ENCODE data around the gene ABCC3. TPM values are rescaled to one million over a fixed set of nuclear protein-coding genes. Genes with fewer than 3 reads are reported as not detected.

The ABCC3 gene
- total RNA-seq, 4 donors from 2014 or later, result 2.0 to 18.7 (median 5.1) TPM

DNA sequence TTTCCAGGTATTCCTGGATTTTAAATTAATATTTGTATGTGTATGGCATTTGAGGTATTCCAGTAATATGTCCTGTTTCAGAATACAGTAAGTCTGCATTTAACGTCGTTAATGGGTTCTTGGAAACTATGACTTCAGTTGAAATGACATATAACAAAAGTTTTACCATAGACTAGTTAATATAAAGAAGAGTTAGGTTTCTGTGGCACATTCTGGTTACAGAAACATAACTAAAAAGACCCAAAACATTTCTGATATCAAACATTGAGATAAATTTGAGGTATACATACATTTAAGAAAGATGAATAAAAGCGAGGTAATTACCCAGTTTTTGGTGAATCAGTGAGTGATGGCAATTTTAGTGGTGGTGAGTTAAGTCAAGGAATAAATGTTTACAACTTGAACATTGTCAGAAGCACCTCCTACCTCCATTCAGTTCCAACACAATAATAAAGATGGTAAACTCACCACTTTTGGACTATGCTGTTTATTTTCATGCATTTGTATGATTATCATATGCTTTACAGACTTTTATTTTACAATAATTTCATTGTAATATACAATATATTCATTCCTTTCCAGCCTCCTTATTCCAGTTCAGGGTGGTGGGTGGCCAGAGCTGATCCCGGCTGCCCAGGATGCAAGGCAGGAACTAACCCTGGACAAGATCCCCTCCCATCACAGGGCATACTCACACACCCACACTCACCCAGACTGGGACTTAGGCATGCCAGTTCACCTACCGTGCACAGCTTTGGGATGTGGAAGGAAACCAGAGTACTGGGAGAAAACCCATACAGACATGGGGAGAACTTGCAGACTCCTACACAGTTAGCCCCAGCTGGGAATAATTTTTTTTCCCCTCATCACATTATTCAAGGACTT is 94.4 kb downstream of the ABCC3 start:
- H3K9me3 ChIP-seq, result no peaks in the 10 kb centered on the region
- TF ChIP-seq POLR2A (IDR thresholded peaks at IDR 0.05) (no peak), EP300 (IDR thresholded peaks at IDR 0.05) (no peak)
- TF ChIP-seq, protein P1, sequence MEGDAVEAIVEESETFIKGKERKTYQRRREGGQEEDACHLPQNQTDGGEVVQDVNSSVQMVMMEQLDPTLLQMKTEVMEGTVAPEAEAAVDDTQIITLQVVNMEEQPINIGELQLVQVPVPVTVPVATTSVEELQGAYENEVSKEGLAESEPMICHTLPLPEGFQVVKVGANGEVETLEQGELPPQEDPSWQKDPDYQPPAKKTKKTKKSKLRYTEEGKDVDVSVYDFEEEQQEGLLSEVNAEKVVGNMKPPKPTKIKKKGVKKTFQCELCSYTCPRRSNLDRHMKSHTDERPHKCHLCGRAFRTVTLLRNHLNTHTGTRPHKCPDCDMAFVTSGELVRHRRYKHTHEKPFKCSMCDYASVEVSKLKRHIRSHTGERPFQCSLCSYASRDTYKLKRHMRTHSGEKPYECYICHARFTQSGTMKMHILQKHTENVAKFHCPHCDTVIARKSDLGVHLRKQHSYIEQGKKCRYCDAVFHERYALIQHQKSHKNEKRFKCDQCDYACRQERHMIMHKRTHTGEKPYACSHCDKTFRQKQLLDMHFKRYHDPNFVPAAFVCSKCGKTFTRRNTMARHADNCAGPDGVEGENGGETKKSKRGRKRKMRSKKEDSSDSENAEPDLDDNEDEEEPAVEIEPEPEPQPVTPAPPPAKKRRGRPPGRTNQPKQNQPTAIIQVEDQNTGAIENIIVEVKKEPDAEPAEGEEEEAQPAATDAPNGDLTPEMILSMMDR (IDR thresholded peaks at IDR 0.05), result no peak
- H3K36me3 ChIP-seq, result no peaks in the 10 kb centered on the region
- no peak overlapping the region for H3K4me3 ChIP-seq
- peaks cover 0 to 99% (median 41%) of the 10 kb centered on the region in 3 donors for H3K4me1 ChIP-seq
- no peak for ATAC-seq
- no peak overlapping the region for H3K27ac ChIP-seq
- no peaks in the 10 kb centered on the region for H3K27me3 ChIP-seq
- WGBS, 2 donors (ENCODE audit: low coverage in 1 of 2), result 52 to 64% methylated on average over 4 to 5 of the region's 5 CpGs

DNA sequence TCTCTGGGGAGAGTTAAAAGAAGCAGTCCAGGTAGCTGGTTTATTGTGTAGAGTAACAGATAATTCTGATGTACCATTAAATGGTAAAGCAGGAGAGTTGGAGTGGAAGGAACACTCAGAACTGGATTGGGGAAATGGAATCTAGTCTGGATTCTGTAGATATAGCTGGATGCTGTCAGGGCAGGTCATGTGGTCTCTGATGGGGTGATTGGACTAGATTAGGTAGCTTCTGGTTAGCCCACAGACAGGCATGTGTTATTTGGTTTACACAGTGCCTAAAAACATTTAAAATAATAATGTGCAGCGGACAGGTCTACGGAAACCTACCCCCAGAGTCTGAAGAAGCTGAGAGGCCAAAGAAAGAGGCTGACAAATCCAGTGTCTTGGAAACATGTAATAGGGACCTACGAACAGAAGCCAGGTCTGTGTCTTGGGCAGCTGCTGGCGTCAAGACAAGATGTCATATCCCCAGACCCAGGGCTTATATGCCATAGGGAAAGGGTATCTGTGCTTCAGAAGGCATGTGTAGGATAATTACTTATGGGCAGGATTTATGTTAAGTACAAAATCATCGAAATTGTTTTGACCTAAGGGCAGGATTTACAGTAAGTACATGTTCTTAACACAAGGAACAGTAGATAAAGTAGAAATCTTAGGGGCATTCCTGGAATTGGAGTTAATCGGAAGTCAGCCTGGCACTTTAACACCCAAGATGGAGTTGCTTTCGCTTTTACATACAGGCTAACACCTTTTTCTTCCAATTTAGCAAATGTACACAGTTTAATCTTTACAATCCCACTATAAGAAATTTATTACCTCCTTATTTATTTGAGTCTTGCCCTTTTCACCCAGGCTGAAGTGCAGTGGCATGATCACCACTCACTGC is 97.1 kb downstream of the ABCC3 start:
- peaks cover 0 to 96% (median 27%) of the 10 kb centered on the region in 3 donors for H3K4me1 ChIP-seq
- H3K9me3 ChIP-seq, result no peaks in the 10 kb centered on the region
- TF ChIP-seq EP300 (IDR thresholded peaks at IDR 0.05), result no peak
- no peak for TF ChIP-seq POLR2A (IDR thresholded peaks at IDR 0.05)
- no peak for TF ChIP-seq POLR2AphosphoS5 (IDR thresholded peaks at IDR 0.05)
- TF ChIP-seq, protein P1 (IDR thresholded peaks at IDR 0.05), result no peak
- no peak for ATAC-seq
- no peaks in the 10 kb centered on the region for H3K36me3 ChIP-seq
- H3K27ac ChIP-seq, result no peak overlapping the region
- no peak overlapping the region for H3K4me3 ChIP-seq
- no peaks in the 10 kb centered on the region for H3K27me3 ChIP-seq
- 55 to 67% methylated on average over 3 to 7 of the region's 7 CpGs for WGBS, 2 donors (ENCODE audit: low coverage in 1 of 2)

DNA sequence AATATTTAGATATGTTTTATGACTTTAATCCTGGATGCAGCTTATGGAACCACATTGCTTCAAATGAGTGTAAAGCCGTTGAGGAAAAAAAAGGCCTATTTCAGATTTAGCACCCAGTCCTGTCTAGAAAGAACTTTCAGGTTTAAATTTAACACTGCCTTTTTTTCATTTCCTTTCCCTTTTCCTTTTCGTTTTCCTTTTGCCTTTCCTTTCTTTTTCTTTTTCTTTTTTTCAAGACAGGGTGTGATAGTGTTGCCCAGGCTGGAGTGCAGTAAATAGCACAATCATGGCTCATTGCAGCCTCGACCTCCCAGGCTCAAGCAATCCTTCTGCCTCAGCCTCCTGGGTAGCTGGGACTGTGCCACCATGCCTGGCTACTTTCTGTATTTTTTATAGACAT is 100.6 kb downstream of the ABCC3 start:
- 69 to 83% methylated on average over 3 of the region's 3 CpGs for WGBS, 2 donors (ENCODE audit: low coverage in 1 of 2)
- TF ChIP-seq, protein P1 (IDR thresholded peaks at IDR 0.05), result no peak
- TF ChIP-seq POLR2AphosphoS5 (IDR thresholded peaks at IDR 0.05) (no peak), EP300 (IDR thresholded peaks at IDR 0.05) (no peak), POLR2A (IDR thresholded peaks at IDR 0.05) (no peak)
- H3K36me3 ChIP-seq, result peaks cover 3 to 30% of the 10 kb centered on the region in 2 donors
- no peaks in the 10 kb centered on the region for H3K27me3 ChIP-seq
- ATAC-seq, result no peak
- H3K27ac ChIP-seq, result no peak overlapping the region
- no peaks in the 10 kb centered on the region for H3K9me3 ChIP-seq
- H3K4me1 ChIP-seq, result peaks cover 2 to 89% (median 16%) of the 10 kb centered on the region in 3 donors
- no peak overlapping the region for H3K4me3 ChIP-seq

DNA sequence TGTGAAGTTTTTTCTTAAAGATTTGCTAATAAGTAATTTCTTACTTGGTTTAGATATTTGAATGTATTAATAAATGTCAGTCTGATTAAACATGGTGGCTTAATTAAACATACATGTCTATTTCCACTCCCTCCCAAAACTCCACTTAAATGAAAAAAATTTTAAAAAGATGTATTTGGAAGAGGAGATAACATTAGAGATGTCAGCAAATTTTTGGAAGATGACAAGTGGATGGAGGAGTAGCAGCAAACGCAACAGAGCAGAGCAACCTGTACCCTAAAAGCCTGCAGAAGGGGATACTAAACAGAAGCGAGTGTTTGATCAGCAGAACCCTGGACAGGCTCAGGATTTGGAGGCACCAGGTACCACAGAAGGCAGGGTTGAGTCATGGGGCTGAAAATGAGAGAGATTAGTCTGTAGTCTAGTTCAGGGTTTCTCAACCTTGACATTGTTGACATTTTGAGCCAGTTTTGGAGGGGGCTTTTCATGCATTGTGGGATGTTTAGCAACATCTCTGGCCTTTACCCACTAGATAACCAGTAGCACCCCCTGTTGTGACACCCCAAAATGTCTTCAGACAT is 102.5 kb downstream of the ABCC3 start:
- H3K4me3 ChIP-seq, result no peak overlapping the region
- no peaks in the 10 kb centered on the region for H3K9me3 ChIP-seq
- TF ChIP-seq POLR2AphosphoS5 (IDR thresholded peaks at IDR 0.05) (no peak), POLR2A (IDR thresholded peaks at IDR 0.05) (no peak), EP300 (IDR thresholded peaks at IDR 0.05) (no peak)
- TF ChIP-seq, protein P1 (IDR thresholded peaks at IDR 0.05), result no peak
- ATAC-seq, result no peak
- H3K27me3 ChIP-seq, result no peaks in the 10 kb centered on the region
- no peak overlapping the region for H3K27ac ChIP-seq
- peaks cover 0 to 75% (median 2%) of the 10 kb centered on the region in 3 donors for H3K4me1 ChIP-seq
- WGBS, 2 donors (ENCODE audit: low coverage in 1 of 2), result 83 to 90% methylated on average over 2 of the region's 2 CpGs
- peaks cover 4 to 49% of the 10 kb centered on the region in 2 donors for H3K36me3 ChIP-seq
